Endothelial cell of umbilical vein (primary cell): ENCODE measurements around the gene DLG5. TPM values are rescaled to one million over a fixed set of nuclear protein-coding genes. Genes with fewer than 3 reads are reported as not detected.

Experiments used
- BruUV-seq: library from RNA; stranded (reverse); fragments of 400-500 nt; replicated peaks from 2 replicates; lab custom pipeline; 2021; lab: Mats Ljungman, UMichigan
- CTCF ChIA-PET: fragments of 300-600, 350-600 bp; sonication (Branson Sonifier 250); formaldehyde crosslinking; loops from one replicate; lab custom pipeline; 2021; ENCODE audit warnings: antibody characterized with exemption, inconsistent platforms; lab: Charles Lee
- POLR2A ChIA-PET: fragments of 300-600, 350-600 bp; sonication (Branson Sonifier 250); formaldehyde crosslinking; loops from one replicate; lab custom pipeline; 2021; ENCODE audit warnings: antibody characterized with exemption, inconsistent platforms; lab: Charles Lee
- DNase-seq: peaks from one replicate; pipeline ENCODE4 v3.0.0-alpha.2; 2011; ENCODE audit warnings: low read depth, low spot score
- FAIRE-seq: peaks from 2 replicates; lab custom pipeline; 2011; peaks lifted over from hg19 to GRCh38; lab: Jason Lieb, UNC
- H2AFZ ChIP-seq: 2 replicates; pipeline ENCODE4 v1.6.0; 2012; ENCODE audit warnings: low read depth, low read length, control low read depth, inconsistent platforms
- H3K27ac ChIP-seq: 2 replicates; pipeline ENCODE4 v1.5.1; 2011; ENCODE audit warnings: low read depth, mild to moderate bottlenecking, control low read depth, low read length, moderate library complexity; ENCODE audit not compliant: insufficient read depth
- H3K27me3 ChIP-seq, 2 experiments: 2 replicates each; pipeline versions ENCODE4 v1.6.0 to v1.6.1; 2011; ENCODE audit warnings: low read length in 2 of 2, mixed read lengths in 1 of 2; ENCODE audit not compliant: control insufficient read depth in 2 of 2, insufficient read depth in 2 of 2
- H3K36me3 ChIP-seq, 2 experiments: 2 replicates in 1 of 2; 3 replicates in 1 of 2; pipeline ENCODE4 v1.5.1; 2011; ENCODE audit warnings: low read length in 2 of 2, mild to moderate bottlenecking in 1 of 2, moderate library complexity in 1 of 2; ENCODE audit not compliant: control insufficient read depth in 2 of 2, insufficient read depth in 2 of 2; ENCODE audit errors: extremely low read depth in 1 of 2
- H3K4me1 ChIP-seq: 3 replicates; pipeline ENCODE4 v1.5.1; 2011; ENCODE audit warnings: mild to moderate bottlenecking, low read length; ENCODE audit not compliant: control insufficient read depth, insufficient read depth; ENCODE audit errors: extremely low read depth
- H3K4me2 ChIP-seq: 2 replicates; pipeline ENCODE4 v1.6.1; 2011; ENCODE audit warnings: low read length, control low read depth, mixed read lengths; ENCODE audit not compliant: insufficient read depth
- H3K4me3 ChIP-seq, 3 experiments: fragments of 200-600 bp in 1 of 3; sonication (generic), shearing (Covaris generic) in 1 of 3; replicated peaks in 1 of 3; 2 replicates each; pipeline ENCODE4 v1.5.1; 2011 to 2016; ENCODE audit warnings: control low read depth in 3 of 3, low read length in 3 of 3, mild to moderate bottlenecking in 2 of 3, inconsistent platforms in 1 of 3, low read depth in 1 of 3, moderate library complexity in 1 of 3; ENCODE audit not compliant: insufficient read depth in 1 of 3
- H3K79me2 ChIP-seq: 2 replicates; pipeline ENCODE4 v1.6.0; 2012; ENCODE audit warnings: low read length, inconsistent platforms; ENCODE audit not compliant: control insufficient read depth, insufficient read depth
- H3K9ac ChIP-seq: replicated peaks from 2 replicates; pipeline ENCODE3; 2011; ENCODE audit warnings: low read length, control low read depth; ENCODE audit not compliant: insufficient read depth; ENCODE audit errors: extremely low read depth
- H3K9me1 ChIP-seq: replicated peaks from 3 replicates; pipeline ENCODE4 v1.6.0; 2011; ENCODE audit warnings: mild to moderate bottlenecking, low read length; ENCODE audit not compliant: control insufficient read depth, insufficient read depth; ENCODE audit errors: extremely low read depth
- H3K9me3 ChIP-seq: replicated peaks from 2 replicates; pipeline ENCODE4 v1.5.1; 2012; ENCODE audit warnings: low read length, inconsistent platforms; ENCODE audit not compliant: control insufficient read depth, insufficient read depth
- H4K20me1 ChIP-seq: replicated peaks from 2 replicates; pipeline ENCODE3; 2011; ENCODE audit warnings: mild to moderate bottlenecking, low read length; ENCODE audit not compliant: control insufficient read depth, insufficient read depth; ENCODE audit errors: extremely low read depth
- EZH2 ChIP-seq: IDR thresholded peaks from 2 replicates; pipeline ENCODE4 v1.6.1; 2012; ENCODE audit warnings: borderline replicate concordance, low read depth, mild to moderate bottlenecking, moderate library complexity, low read length, inconsistent platforms; ENCODE audit not compliant: severe bottlenecking
- GATA2 ChIP-seq: IDR thresholded peaks from 2 replicates; pipeline ENCODE4 v1.7.0; 2011; ENCODE audit warnings: low read depth, mild to moderate bottlenecking, moderate library complexity, mixed read lengths, low read length; ENCODE audit not compliant: insufficient read length, insufficient read depth
- MYC ChIP-seq: IDR thresholded peaks from one replicate; pipeline ENCODE4 v1.6.1; 2011; ENCODE audit warnings: mild to moderate bottlenecking, low read depth, low read length
- POLR2A ChIP-seq: IDR thresholded peaks from 2 replicates; pipeline ENCODE4 v1.6.1; 2012; ENCODE audit warnings: low read depth, mild to moderate bottlenecking, control low read depth, low read length
- POLR2AphosphoS5 ChIP-seq: IDR thresholded peaks from 2 replicates; pipeline ENCODE4 v1.6.1; 2012; ENCODE audit warnings: low read depth, mild to moderate bottlenecking, control low read depth, low read length, moderate library complexity; ENCODE audit not compliant: insufficient read depth
- dilution Hi-C: fragments of 300-500 bp; cut with MboI; formaldehyde crosslinking; loops from one replicate; pipeline ENCODE4 v1.15.0; 2019; ENCODE audit warnings: low sequenced_read_pairs; ENCODE audit not compliant: extremely low pct_ligation_motif_present
- intact Hi-C: fragments of 100-400 bp; cut with micrococcal nuclease; formaldehyde crosslinking; loops from one replicate; pipeline ENCODE4 v1.10.0; 2022
- polyA plus RNA-seq, 4 experiments: library from polyadenylated mRNA; depleted of rRNA in 3 of 4; stranded (reverse) in 3 of 4; unstranded in 1 of 4; fragments of >200 nt; gene quantifications; 2 replicates each; pipeline versions ENCODE4 v1.2.1 to v1.2.3, GENCODE V29; 2011 to 2012; ENCODE audit warnings: missing spikeins in 1 of 4
- total RNA-seq: library from RNA; stranded (reverse); gene quantifications from 2 replicates; pipeline ENCODE4 v1.2.3, GENCODE V29; 2021

Gene DLG5
- total and polyA plus RNA-seq, 2 donors (not counting 3 experiments of a cell fraction or from before 2014, with no cell fraction given), result 12.3 to 24.9 TPM

- Histone ChIP-seq H3K4me2 (no peak overlapping the region), H3K4me3 (no peak overlapping the region), H2AFZ (no peak overlapping the region), H3K27me3 (no peaks in the 10 kb centered on the region), H3K9me1 (no peaks in the 10 kb centered on the region), H3K4me1 (peaks cover 9% of the 10 kb centered on the region), H4K20me1 (no peaks in the 10 kb centered on the region), H3K27ac (no peak overlapping the region), H3K9me3 (no peaks in the 10 kb centered on the region), H3K36me3 (peaks cover 0 to 3% of the 10 kb centered on the region in 2 experiments), H3K9ac (no peak overlapping the region), H3K79me2 (no peaks in the 10 kb centered on the region)
- DNase-seq, result no peak
- intact Hi-C loops (no loop called here), dilution Hi-C loops (no loop called here)
- CTCF ChIA-PET, result no interaction called here
- FAIRE-seq, result no peak
- no TSS peak for BruUV-seq
- POLR2A ChIA-PET, result no interaction called here
- no peak for TF ChIP-seq GATA2
Measured at GRCh38 chr10:77850620-77851231, 75.8 kb downstream of the DLG5 start.

DNA sequence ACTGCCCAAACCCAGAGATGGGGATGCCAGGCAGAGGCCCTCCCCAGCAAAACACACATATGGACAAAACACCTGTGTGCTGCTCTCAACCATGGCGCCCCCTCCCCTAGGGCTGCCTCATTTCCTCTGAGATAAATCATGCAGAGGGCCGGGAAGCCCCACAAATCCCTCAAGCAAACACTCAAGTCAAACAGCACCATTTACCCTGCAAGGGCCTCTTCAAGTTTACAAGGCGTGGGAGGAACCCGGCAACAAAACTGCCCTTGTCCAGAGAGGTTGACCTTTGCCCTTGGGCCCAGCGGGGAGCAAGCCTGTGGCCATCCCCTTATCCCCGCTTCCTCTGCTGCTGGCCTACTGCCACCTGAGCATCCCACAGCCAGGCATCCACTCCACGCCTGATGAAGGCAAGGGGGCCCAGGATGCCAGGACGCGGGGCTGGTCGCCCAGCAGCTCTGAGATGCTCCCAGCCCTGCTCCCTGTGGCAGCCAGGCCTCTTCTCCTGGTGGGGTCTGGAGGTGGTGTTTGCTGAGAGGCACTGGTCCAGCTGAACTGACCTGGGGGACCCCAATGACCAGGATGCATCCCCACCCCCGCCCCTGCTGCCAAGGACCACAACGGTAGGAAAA, 77.4 kb downstream of the DLG5 start:
- no peak overlapping the region for H3K27ac ChIP-seq
- H2AFZ ChIP-seq, result no peak overlapping the region
- H3K4me3 ChIP-seq, result no peak overlapping the region
- H3K9ac ChIP-seq, result no peak overlapping the region
- H3K4me1 ChIP-seq, result peaks cover 23% of the 10 kb centered on the region
- peaks cover 0 to 2% of the 10 kb centered on the region in 2 experiments for H3K36me3 ChIP-seq
- ChIA-PET CTCF (no interaction called here), POLR2A (no interaction called here)
- no peak overlapping the region for H3K4me2 ChIP-seq
- no peak for TF ChIP-seq MYC
- no peak for TF ChIP-seq POLR2A
- no peak for TF ChIP-seq EZH2
- TF ChIP-seq POLR2AphosphoS5, result no peak
- no peak for TF ChIP-seq GATA2
- FAIRE-seq (no peak), DNase-seq (no peak)
- no peaks in the 10 kb centered on the region for H3K79me2 ChIP-seq
- no TSS peak for BruUV-seq
- intact Hi-C loops (no loop called here), dilution Hi-C loops (no loop called here)
- no peaks in the 10 kb centered on the region for H4K20me1 ChIP-seq
- no peaks in the 10 kb centered on the region for H3K27me3 ChIP-seq
- H3K9me3 ChIP-seq, result no peaks in the 10 kb centered on the region
- H3K9me1 ChIP-seq, result no peaks in the 10 kb centered on the region
